ENCODE measurements around the gene OVAAL.

The OVAAL gene

DNA sequence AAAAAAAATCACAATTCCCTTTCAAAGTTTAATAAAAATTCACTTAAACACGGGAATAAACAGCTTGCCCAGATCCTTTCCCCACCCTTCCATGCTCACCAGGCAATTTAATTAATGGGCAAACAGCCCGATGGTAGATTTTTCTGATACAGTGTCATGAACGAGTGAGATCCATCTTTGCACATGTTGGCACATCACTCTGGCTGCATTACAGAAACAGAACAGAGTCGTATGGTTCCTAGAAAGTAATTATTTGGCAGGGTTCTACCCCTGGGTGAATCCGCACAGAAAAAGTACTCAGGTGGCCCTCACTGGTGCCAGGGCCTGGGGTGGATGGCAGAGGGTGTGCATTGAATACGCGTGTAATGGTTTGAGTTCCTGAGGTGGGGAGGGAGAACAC is 24.6 kb upstream of the OVAAL start:
- CTCF ChIA-PET, result interaction anchor here (1.0 kb wide), 1 partner anchor 328 kb away, joined by 4 read pairs; no protein-coding TSS in a partner anchor

DNA sequence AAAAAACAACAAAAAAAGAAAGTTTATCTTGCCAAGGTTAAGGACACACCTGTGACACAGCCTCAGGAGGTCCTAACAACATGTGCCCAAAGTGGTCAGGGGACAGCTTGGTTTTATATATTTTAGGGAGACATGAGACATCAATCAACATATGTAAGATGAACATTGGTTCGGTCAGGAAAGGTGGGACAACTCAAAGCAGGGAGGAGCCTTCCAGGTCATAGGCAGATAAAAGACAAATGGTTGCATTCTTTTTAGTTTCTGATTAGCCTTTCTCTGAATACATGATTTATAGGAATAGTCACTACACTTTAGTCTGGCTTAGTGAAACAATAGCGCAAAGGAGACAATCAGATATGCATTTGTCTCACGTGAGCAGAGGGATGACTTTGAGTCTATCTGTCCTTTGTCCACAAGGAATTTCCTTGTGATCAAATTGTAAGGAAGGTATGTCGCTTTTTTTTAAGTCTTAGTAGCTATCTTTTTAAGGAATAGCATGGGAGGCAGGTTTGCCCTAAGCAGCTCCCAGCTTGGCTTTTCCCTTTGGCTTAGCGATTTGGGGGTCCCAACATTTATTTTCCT is 23.3 kb upstream of the OVAAL start:
- CTCF ChIA-PET, result interaction anchor here (1.2 kb wide), 1 partner anchor 11 kb away, joined by 3 read pairs; no protein-coding TSS in a partner anchor
- no peak for DNase-seq (ENCODE audit: extremely low spot score)
- no peak for TF ChIP-seq NFRKB (IDR thresholded peaks at IDR 0.05)
- TF ChIP-seq HDGF (IDR thresholded peaks at IDR 0.05; ENCODE audit: borderline replicate concordance), result no peak
- no peak for TF ChIP-seq ELF4 (IDR thresholded peaks at IDR 0.05)
- no peak for TF ChIP-seq CTBP1 (IDR thresholded peaks at IDR 0.05; ENCODE audit: borderline replicate concordance)
- no peak for TF ChIP-seq SP1 (IDR thresholded peaks at IDR 0.05)
- no peak for TF ChIP-seq ZNF384 (IDR thresholded peaks at IDR 0.05)
- no peak for TF ChIP-seq L3MBTL2 (conservative IDR thresholded peaks at IDR 0.05)
- no peak for TF ChIP-seq FOXA1 (IDR thresholded peaks at IDR 0.05)
- no peak for TF ChIP-seq LEF1 (IDR thresholded peaks at IDR 0.05; ENCODE audit: borderline replicate concordance)
- no peak for TF ChIP-seq FOXK2 (IDR thresholded peaks at IDR 0.05)
- TF ChIP-seq, protein P1, sequence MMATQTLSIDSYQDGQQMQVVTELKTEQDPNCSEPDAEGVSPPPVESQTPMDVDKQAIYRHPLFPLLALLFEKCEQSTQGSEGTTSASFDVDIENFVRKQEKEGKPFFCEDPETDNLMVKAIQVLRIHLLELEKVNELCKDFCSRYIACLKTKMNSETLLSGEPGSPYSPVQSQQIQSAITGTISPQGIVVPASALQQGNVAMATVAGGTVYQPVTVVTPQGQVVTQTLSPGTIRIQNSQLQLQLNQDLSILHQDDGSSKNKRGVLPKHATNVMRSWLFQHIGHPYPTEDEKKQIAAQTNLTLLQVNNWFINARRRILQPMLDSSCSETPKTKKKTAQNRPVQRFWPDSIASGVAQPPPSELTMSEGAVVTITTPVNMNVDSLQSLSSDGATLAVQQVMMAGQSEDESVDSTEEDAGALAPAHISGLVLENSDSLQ (IDR thresholded peaks at IDR 0.05), result no peak
- no peak for TF ChIP-seq BHLHE40 (IDR thresholded peaks at IDR 0.05; ENCODE audit: borderline replicate concordance)
- TF ChIP-seq ARNT (IDR thresholded peaks at IDR 0.05), result no peak
- TF ChIP-seq SUZ12 (IDR thresholded peaks at IDR 0.05), result no peak
- TF ChIP-seq TARDBP (IDR thresholded peaks at IDR 0.05), result no peak
- no peak for TF ChIP-seq FOXM1 (IDR thresholded peaks at IDR 0.05; ENCODE audit: borderline replicate concordance)
- POLR2A ChIA-PET, result no interaction called here

More for the DNA sequence above, 24.6 kb upstream of the OVAAL start:
- POLR2A ChIA-PET, result no interaction called here
- DNase-seq (ENCODE audit: extremely low spot score), result no peak
- TF ChIP-seq NFRKB (IDR thresholded peaks at IDR 0.05) (no peak), FOXK2 (IDR thresholded peaks at IDR 0.05) (no peak), ELF4 (IDR thresholded peaks at IDR 0.05) (no peak), BHLHE40 (IDR thresholded peaks at IDR 0.05; ENCODE audit: borderline replicate concordance) (no peak), CTBP1 (IDR thresholded peaks at IDR 0.05; ENCODE audit: borderline replicate concordance) (no peak), HDGF (IDR thresholded peaks at IDR 0.05; ENCODE audit: borderline replicate concordance) (no peak), ZNF384 (IDR thresholded peaks at IDR 0.05) (no peak), SUZ12 (IDR thresholded peaks at IDR 0.05) (no peak), SP1 (IDR thresholded peaks at IDR 0.05) (no peak), FOXA1 (IDR thresholded peaks at IDR 0.05) (no peak), L3MBTL2 (conservative IDR thresholded peaks at IDR 0.05) (no peak)

DNA sequence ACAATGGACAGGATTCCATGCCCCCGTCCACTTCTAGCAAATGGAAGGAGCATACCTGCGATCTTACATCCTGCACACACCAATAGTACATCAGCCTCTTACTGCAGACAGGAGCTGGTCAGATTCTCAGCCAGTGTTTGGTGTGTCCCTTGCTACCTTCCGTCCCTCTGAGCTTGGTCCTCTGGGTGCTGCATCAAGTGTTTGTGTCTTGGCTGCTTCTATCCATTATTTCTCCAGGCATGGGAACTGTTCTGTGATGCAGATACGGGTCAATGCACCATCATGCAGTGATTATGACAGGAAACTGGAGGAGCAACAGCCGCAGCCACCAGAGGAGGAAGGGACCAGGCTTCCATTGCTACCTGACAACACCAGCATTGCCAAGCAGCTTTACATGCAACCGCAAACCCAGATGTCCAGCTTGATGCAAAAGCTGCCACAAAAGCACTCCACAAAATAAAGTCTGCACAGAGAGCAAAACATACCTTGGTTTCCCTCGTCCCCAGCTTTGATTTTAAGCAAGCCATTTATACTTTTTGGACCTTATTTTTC is 21.9 kb upstream of the OVAAL start:
- no peak for DNase-seq (ENCODE audit: extremely low spot score)
- ChIA-PET CTCF (interaction anchor here (0.6 kb wide), 1 partner anchor 13 kb away, joined by 4 read pairs; no protein-coding TSS in a partner anchor), POLR2A (no interaction called here)
- TF ChIP-seq FOXK2 (IDR thresholded peaks at IDR 0.05), result no peak
- no peak for TF ChIP-seq LEF1 (IDR thresholded peaks at IDR 0.05; ENCODE audit: borderline replicate concordance)
- no peak for TF ChIP-seq HDGF (IDR thresholded peaks at IDR 0.05; ENCODE audit: borderline replicate concordance)
- TF ChIP-seq ZNF384 (IDR thresholded peaks at IDR 0.05), result no peak
- no peak for TF ChIP-seq SP1 (IDR thresholded peaks at IDR 0.05)
- no peak for TF ChIP-seq BHLHE40 (IDR thresholded peaks at IDR 0.05; ENCODE audit: borderline replicate concordance)
- TF ChIP-seq ARNT (IDR thresholded peaks at IDR 0.05), result no peak
- TF ChIP-seq, protein P1 (IDR thresholded peaks at IDR 0.05), result no peak
- no peak for TF ChIP-seq CTBP1 (IDR thresholded peaks at IDR 0.05; ENCODE audit: borderline replicate concordance)
- no peak for TF ChIP-seq ELF4 (IDR thresholded peaks at IDR 0.05)
- no peak for TF ChIP-seq NFRKB (IDR thresholded peaks at IDR 0.05)
- no peak for TF ChIP-seq L3MBTL2 (conservative IDR thresholded peaks at IDR 0.05)
- TF ChIP-seq FOXM1 (IDR thresholded peaks at IDR 0.05; ENCODE audit: borderline replicate concordance), result no peak
- TF ChIP-seq SUZ12 (IDR thresholded peaks at IDR 0.05), result no peak
- TF ChIP-seq FOXA1 (IDR thresholded peaks at IDR 0.05), result no peak
- no peak for TF ChIP-seq TARDBP (IDR thresholded peaks at IDR 0.05)

DNA sequence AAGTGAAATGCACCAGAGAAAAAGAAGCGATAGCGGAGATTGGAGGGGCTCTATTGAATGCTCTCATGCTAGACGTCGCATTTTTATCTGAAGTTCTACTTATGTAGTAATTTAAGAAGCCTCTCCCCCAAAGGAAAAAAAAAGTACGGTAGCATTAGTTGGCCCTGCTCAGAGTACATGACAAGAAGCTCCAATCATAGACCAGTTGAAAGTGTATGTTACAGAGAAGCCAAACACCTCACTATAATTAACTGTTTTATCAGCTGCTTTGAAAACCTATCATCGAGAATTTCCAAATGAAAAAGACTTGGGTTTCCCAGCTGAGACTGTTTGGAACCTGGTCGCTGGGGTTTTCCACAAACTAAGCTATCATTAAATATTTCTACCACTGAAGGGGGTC is 19.6 kb upstream of the OVAAL start:
- no peak for DNase-seq (ENCODE audit: extremely low spot score)
- ChIA-PET POLR2A (no interaction called here), CTCF (interaction anchor here (1.0 kb wide), 1 partner anchor 324 kb away, joined by 4 read pairs; no protein-coding TSS in a partner anchor)
- no peak for TF ChIP-seq TARDBP (IDR thresholded peaks at IDR 0.05)
- no peak for TF ChIP-seq LEF1 (IDR thresholded peaks at IDR 0.05; ENCODE audit: borderline replicate concordance)
- TF ChIP-seq ELF4 (IDR thresholded peaks at IDR 0.05), result no peak
- TF ChIP-seq SUZ12 (IDR thresholded peaks at IDR 0.05), result no peak
- TF ChIP-seq, protein P1 (IDR thresholded peaks at IDR 0.05), result no peak
- no peak for TF ChIP-seq HDGF (IDR thresholded peaks at IDR 0.05; ENCODE audit: borderline replicate concordance)
- no peak for TF ChIP-seq L3MBTL2 (conservative IDR thresholded peaks at IDR 0.05)
- TF ChIP-seq FOXA1 (IDR thresholded peaks at IDR 0.05), result no peak
- no peak for TF ChIP-seq NFRKB (IDR thresholded peaks at IDR 0.05)

DNA sequence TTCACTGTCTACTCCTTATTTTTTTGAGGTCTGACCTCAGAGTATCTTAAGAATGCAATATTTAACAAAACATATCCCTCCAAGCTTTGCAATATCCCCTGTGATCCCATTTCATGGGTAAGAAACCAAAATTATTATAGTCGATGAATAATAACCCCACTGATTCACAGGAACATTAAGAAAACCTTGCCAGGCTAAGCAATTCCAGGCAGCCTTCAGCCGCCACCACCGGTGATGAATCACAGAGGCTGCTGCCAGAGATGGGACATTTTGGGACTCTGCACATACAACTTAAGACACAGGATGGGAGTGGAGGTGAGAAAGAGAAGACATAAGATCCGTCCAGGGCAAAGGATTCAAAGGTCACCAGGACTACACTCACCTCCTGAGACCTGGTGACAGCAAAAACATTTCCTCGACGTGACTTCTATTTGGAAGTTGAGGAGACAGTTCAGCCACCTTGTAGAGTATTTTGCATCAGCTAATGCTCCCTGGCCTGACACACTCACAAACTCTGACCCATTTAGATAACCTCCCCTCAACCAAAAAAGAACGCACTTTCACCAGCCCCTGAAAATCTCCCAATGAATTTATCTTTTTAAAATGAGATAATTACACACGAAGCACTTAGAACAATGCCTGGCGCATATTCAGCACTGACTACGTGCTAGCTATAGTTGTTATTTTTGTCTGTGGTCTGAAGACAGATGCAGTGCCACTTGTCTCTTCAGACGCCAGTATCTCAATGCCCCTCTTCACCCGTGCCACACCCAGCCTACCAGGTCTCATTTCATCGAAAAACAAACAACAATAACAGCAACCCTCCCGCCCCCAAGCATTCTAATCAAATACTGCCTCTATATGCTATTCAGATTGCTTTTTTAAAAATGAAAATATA is 17.8 kb upstream of the OVAAL start:
- no peak for DNase-seq (ENCODE audit: extremely low spot score)
- CTCF ChIA-PET, result no interaction called here
- no peak for TF ChIP-seq ZNF384 (IDR thresholded peaks at IDR 0.05)
- no peak for TF ChIP-seq ELF4 (IDR thresholded peaks at IDR 0.05)
- TF ChIP-seq TARDBP (IDR thresholded peaks at IDR 0.05), result no peak
- no peak for TF ChIP-seq ARNT (IDR thresholded peaks at IDR 0.05)
- TF ChIP-seq NFRKB (IDR thresholded peaks at IDR 0.05), result no peak
- POLR2A ChIA-PET, result no interaction called here
